ENCODE data around the gene LAMP1. TPM values are rescaled to one million over a fixed set of nuclear protein-coding genes. Genes with fewer than 3 reads are reported as not detected.
"Not testable (repeated sequence)": the region's sequence is repeated elsewhere in the genome, so short reads cannot be mapped to it uniquely, and the experiment has no call there.

The LAMP1 gene
- 192 and 195 TPM in 2 replicates for total RNA-seq

GRCh38 chr13:113296823-113297369 is at the start of gene LAMP1:
TSS of gene LAMP1 (plus strand) at chr13:113297239. CDS start at chr13:113297435, 196 bp downstream.
- TF ChIP-seq CTCF (conservative IDR thresholded peaks at IDR 0.05; ENCODE audit: low read depth, low read length), result no peak
- peak within 1 kb of the TSS; percentile 85 for H3K4me3 ChIP-seq (ENCODE audit: low read depth, low read length)
- no peak for DNase-seq (ENCODE audit: low read depth)

- no peak overlapping the region for H3K4me3 ChIP-seq (ENCODE audit: low read depth, low read length)
- DNase-seq (ENCODE audit: low read depth), result no peak
- TF ChIP-seq CTCF (conservative IDR thresholded peaks at IDR 0.05; ENCODE audit: low read depth, low read length), result no peak
These were observed 44.4 kb upstream of the LAMP1 start for GRCh38 chr13:113252516-113253095.

GRCh38 chr13:113257908-113258307 is 39.1 kb upstream of the LAMP1 start:
- not testable (repeated sequence) for DNase-seq (ENCODE audit: low read depth); H3K4me3 ChIP-seq (ENCODE audit: low read depth, low read length)

- no peak overlapping the region for H3K4me3 ChIP-seq (ENCODE audit: low read depth, low read length)
- DNase-seq (ENCODE audit: low read depth), result no peak
These were observed 38.6 kb upstream of the LAMP1 start for GRCh38 chr13:113258321-113259054.

GRCh38 chr13:113260996-113261395 is 36.0 kb upstream of the LAMP1 start:
- no peak for DNase-seq (ENCODE audit: low read depth)
- TF ChIP-seq CTCF (conservative IDR thresholded peaks at IDR 0.05; ENCODE audit: low read depth, low read length), result no peak
- no peak overlapping the region for H3K4me3 ChIP-seq (ENCODE audit: low read depth, low read length)

More at GRCh38 chr13:113258321-113259054, 38.6 kb upstream of the LAMP1 start:
- TF ChIP-seq CTCF (conservative IDR thresholded peaks at IDR 0.05; ENCODE audit: low read depth, low read length), result no peak

- not testable (repeated sequence) for H3K4me3 ChIP-seq (ENCODE audit: low read depth, low read length); DNase-seq (ENCODE audit: low read depth)
These were observed 34.0 kb upstream of the LAMP1 start for GRCh38 chr13:113263016-113263415.

- no peak overlapping the region for H3K4me3 ChIP-seq (ENCODE audit: low read depth, low read length)
- TF ChIP-seq CTCF (conservative IDR thresholded peaks at IDR 0.05; ENCODE audit: low read depth, low read length), result no peak
- DNase-seq (ENCODE audit: low read depth), result no peak
These were observed 29.2 kb upstream of the LAMP1 start for GRCh38 chr13:113267642-113268405.
